H9 (cell line): ENCODE data around the gene COL4A2. TPM values are rescaled to one million over a fixed set of nuclear protein-coding genes. Genes with fewer than 3 reads are reported as not detected.
A peak's percentile ranks its signal among the peaks of the same experiment; 100 is the strongest.

Experiments used
- DNase-seq: peaks from one replicate; pipeline ENCODE4 v3.0.0-alpha.2; 2017
- H2AFZ ChIP-seq: one replicate; pipeline ENCODE4 v1.6.1; 2013; ENCODE audit warnings: mild to moderate bottlenecking, low read length, control low read depth, moderate library complexity
- H2AK5ac ChIP-seq: 2 replicates; pipeline ENCODE4 v1.6.1; 2013; ENCODE audit warnings: low read length, control low read depth, mixed read lengths; ENCODE audit not compliant: insufficient read length
- H2BK120ac ChIP-seq: one replicate; pipeline ENCODE4 v1.6.1; 2013; ENCODE audit warnings: low read depth, mild to moderate bottlenecking, low read length, control low read depth, inconsistent platforms; ENCODE audit not compliant: poor library complexity, severe bottlenecking
- H2BK12ac ChIP-seq: 2 replicates; pipeline ENCODE4 v1.6.1; 2013; ENCODE audit warnings: low read length, control low read depth, mixed read lengths, low read depth; ENCODE audit not compliant: insufficient read length
- H2BK15ac ChIP-seq: 2 replicates; pipeline ENCODE4 v1.6.1; 2013; ENCODE audit warnings: low read depth, low read length, control low read depth
- H2BK20ac ChIP-seq: one replicate; pipeline ENCODE4 v1.6.1; 2013; ENCODE audit warnings: low read depth, mild to moderate bottlenecking, low read length, control low read depth, inconsistent platforms; ENCODE audit not compliant: poor library complexity, severe bottlenecking
- H2BK5ac ChIP-seq: 2 replicates; pipeline ENCODE4 v1.6.1; 2013; ENCODE audit warnings: low read length, control low read depth, mixed read lengths; ENCODE audit not compliant: insufficient read length
- H3K14ac ChIP-seq: 2 replicates; pipeline ENCODE4 v1.6.1; 2013; ENCODE audit warnings: low read length, control low read depth; ENCODE audit not compliant: insufficient read depth
- H3K18ac ChIP-seq: 2 replicates; pipeline ENCODE4 v1.6.1; 2013; ENCODE audit warnings: low read depth, mild to moderate bottlenecking, mixed read lengths, low read length, control low read depth; ENCODE audit not compliant: insufficient read length
- H3K23ac ChIP-seq: 2 replicates; pipeline ENCODE4 v1.6.1; 2013; ENCODE audit warnings: low read length, control low read depth, mixed read lengths, low read depth; ENCODE audit not compliant: insufficient read length
- H3K23me2 ChIP-seq: 2 replicates; pipeline ENCODE4 v1.6.1; 2013; ENCODE audit warnings: low read depth, mild to moderate bottlenecking, mixed read lengths, low read length, control low read depth; ENCODE audit not compliant: insufficient read length, poor library complexity, severe bottlenecking
- H3K27ac ChIP-seq: 2 replicates; pipeline ENCODE4 v1.5.1; 2013; ENCODE audit warnings: low read length, control low read depth, mixed read lengths, low read depth; ENCODE audit not compliant: insufficient read length
- H3K27me3 ChIP-seq: 2 replicates; pipeline ENCODE4 v1.6.1; 2013; ENCODE audit warnings: low read length, control low read depth, inconsistent platforms; ENCODE audit not compliant: insufficient read depth
- H3K4ac ChIP-seq: 2 replicates; pipeline ENCODE4 v1.6.1; 2013; ENCODE audit warnings: low read depth, mild to moderate bottlenecking, control low read depth, inconsistent platforms, low read length, moderate library complexity
- H3K4me1 ChIP-seq: 2 replicates; pipeline ENCODE4 v1.6.1; 2013; ENCODE audit warnings: low read length, control low read depth, inconsistent platforms; ENCODE audit not compliant: insufficient read depth
- H3K4me2 ChIP-seq: 2 replicates; pipeline ENCODE4 v1.6.1; 2013; ENCODE audit warnings: low read length, control low read depth, mixed read lengths; ENCODE audit not compliant: insufficient read length, insufficient read depth
- H3K56ac ChIP-seq: 2 replicates; pipeline ENCODE4 v1.6.1; 2013; ENCODE audit warnings: low read depth, mild to moderate bottlenecking, mixed read lengths, low read length, control low read depth; ENCODE audit not compliant: insufficient read length
- H3K79me1 ChIP-seq: 2 replicates; pipeline ENCODE4 v1.6.1; 2013; ENCODE audit warnings: low read depth, mild to moderate bottlenecking, moderate library complexity, low read length, control low read depth, inconsistent platforms; ENCODE audit not compliant: insufficient read depth, poor library complexity, severe bottlenecking
- H3K79me2 ChIP-seq: 2 replicates; pipeline ENCODE4 v1.6.1; 2013; ENCODE audit warnings: low read length, control low read depth, inconsistent platforms; ENCODE audit not compliant: insufficient read depth
- H3K9ac ChIP-seq: 2 replicates; pipeline ENCODE4 v1.6.1; 2013; ENCODE audit warnings: low read length, control low read depth, mixed read lengths; ENCODE audit not compliant: insufficient read length; ENCODE audit errors: extremely low read depth
- H3K9me3 ChIP-seq: one replicate; pipeline ENCODE4 v1.6.1; 2013; ENCODE audit warnings: low read depth, low read length, inconsistent platforms; ENCODE audit not compliant: control insufficient read depth
- H3T11ph ChIP-seq: one replicate; pipeline ENCODE4 v1.6.1; 2013; ENCODE audit warnings: mild to moderate bottlenecking, low read length, control low read depth, inconsistent platforms
- H4K20me1 ChIP-seq: one replicate; pipeline ENCODE4 v1.6.1; 2013; ENCODE audit not compliant: control insufficient read depth, insufficient read length, insufficient read depth
- H4K5ac ChIP-seq: 2 replicates; pipeline ENCODE4 v1.6.1; 2013; ENCODE audit warnings: low read depth, mild to moderate bottlenecking, mixed read lengths, low read length, control low read depth; ENCODE audit not compliant: insufficient read length
- H4K8ac ChIP-seq: replicated peaks from 2 replicates; pipeline ENCODE4 v1.6.1; 2013; ENCODE audit warnings: low read length, control low read depth, mixed read lengths, low read depth; ENCODE audit not compliant: insufficient read length
- H4K91ac ChIP-seq: 2 replicates; pipeline ENCODE4 v1.6.1; 2013; ENCODE audit warnings: low read depth, mild to moderate bottlenecking, moderate library complexity, mixed read lengths, low read length, control low read depth; ENCODE audit not compliant: insufficient read length
- H3K27ac Mint-ChIP-seq, 3 experiments: 2 replicates in 2 of 3; 3 replicates in 1 of 3; pipeline ENCODE4 v1.8.0; 2020 to 2021; ENCODE audit warnings: mixed read lengths in 3 of 3, mild to moderate bottlenecking in 1 of 3, moderate library complexity in 1 of 3
- H3K27me3 Mint-ChIP-seq: 2 replicates; pipeline ENCODE4 v1.8.0; 2021; ENCODE audit warnings: low read depth, mild to moderate bottlenecking, moderate library complexity, mixed read lengths
- H3K36me3 Mint-ChIP-seq, 3 experiments: 2 replicates in 2 of 3; 3 replicates in 1 of 3; pipeline ENCODE4 v1.8.0; 2020 to 2021; ENCODE audit warnings: low read depth in 3 of 3, mixed read lengths in 3 of 3; ENCODE audit not compliant: insufficient read depth in 1 of 3
- H3K4me1 Mint-ChIP-seq, 2 experiments: 2 replicates each; pipeline ENCODE4 v1.8.0; 2020; ENCODE audit warnings: mixed read lengths in 2 of 2
- H3K4me3 Mint-ChIP-seq, 2 experiments: 2 replicates in 1 of 2; 3 replicates in 1 of 2; pipeline ENCODE4 v1.8.0; 2020 to 2021; ENCODE audit warnings: mild to moderate bottlenecking in 2 of 2, mixed read lengths in 2 of 2, moderate library complexity in 1 of 2
- H3K9me3 Mint-ChIP-seq, 2 experiments: 2 replicates in 1 of 2; 3 replicates in 1 of 2; pipeline ENCODE4 v1.8.0; 2020; ENCODE audit warnings: mild to moderate bottlenecking in 2 of 2, mixed read lengths in 2 of 2, moderate library complexity in 1 of 2
- WGBS: extraction: QIAGEN DNeasy Blood & Tissue Kit; methylation state at CpG from one replicate; pipeline ENCODE4 v1.1.7; 2013; ENCODE audit warnings: missing lambda C conversion rate, low lambda C conversion rate, mixed read lengths; ENCODE audit not compliant: insufficient read length; ENCODE audit errors: extremely low coverage; 5-methylcytosine and 5-hydroxymethylcytosine counted together
- total RNA-seq: library from RNA; stranded (reverse); gene quantifications from 2 replicates; pipeline ENCODE4 v1.2.1, GENCODE V29; 2021
- TF ChIP-seq, protein P1 (sequence below): fragments of 200-600 bp; sonication (generic); conservative IDR thresholded peaks from 3 replicates; pipeline ENCODE4 v1.8.0; 2021; ENCODE audit warnings: antibody characterized with exemption, mild to moderate bottlenecking

The COL4A2 gene
- total RNA-seq, 1 experiment from 2014 or later = 76.5 TPM

DNA sequence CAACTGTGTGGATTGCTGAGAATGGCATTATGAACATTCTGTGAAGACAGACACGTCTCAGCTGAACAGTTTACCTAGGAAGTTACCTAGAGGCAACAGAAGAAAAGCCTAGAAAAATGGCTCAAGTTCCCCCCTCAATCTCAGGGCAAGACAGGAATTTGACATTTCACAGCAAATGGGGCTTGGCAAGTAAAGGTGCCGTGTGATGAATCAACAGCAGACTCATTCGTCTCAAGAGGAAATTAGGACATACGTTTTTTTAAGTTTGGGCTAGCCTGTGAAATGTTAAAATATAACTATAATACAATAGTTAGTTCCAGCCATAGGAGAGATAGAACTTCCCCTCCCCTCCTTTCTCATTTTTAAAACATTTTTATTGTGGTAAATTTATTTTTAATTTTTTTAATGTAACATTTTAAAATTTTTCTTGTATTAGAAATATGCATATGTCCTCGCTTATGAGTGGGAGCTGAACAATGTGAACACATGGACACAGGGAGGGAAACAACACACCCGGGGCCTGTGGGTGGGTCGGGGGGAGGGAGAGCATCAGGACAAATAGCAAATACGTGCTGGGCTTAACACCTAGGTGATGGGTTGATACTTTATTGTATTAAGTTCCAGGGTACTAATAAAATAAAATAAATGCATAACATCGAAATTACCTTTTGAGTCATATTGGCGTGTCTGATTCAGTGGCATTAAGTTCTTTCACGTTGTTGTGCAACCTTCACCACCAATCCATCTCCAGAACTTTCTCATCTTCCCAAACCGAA is 116.0 kb downstream of the COL4A2 start:
- no peak overlapping the region for H2BK20ac ChIP-seq
- H3K27me3 ChIP-seq = no peaks in the 10 kb centered on the region
- H3K23me2 ChIP-seq = no peaks in the 10 kb centered on the region
- H4K8ac ChIP-seq = no peak overlapping the region
- Mint-ChIP-seq H3K4me1 (peaks cover 3 to 10% of the 10 kb centered on the region in 2 experiments; a peak in 3 of 4 replicates), H3K27me3 (no peaks in the 10 kb centered on the region), H3K27ac (peak overlapping the region in 2 of 3 experiments; percentile 69 to 75; a peak in 2 of 7 replicates), H3K4me3 (no peak overlapping the region), H3K9me3 (no peaks in the 10 kb centered on the region), H3K36me3 (peaks cover 0 to 8% (median 4%) of the 10 kb centered on the region in 3 experiments; a peak in 2 of 7 replicates)
- no CpG with 5 or more reads among the region's 12 CpGs for WGBS
- no peaks in the 10 kb centered on the region for H3K79me1 ChIP-seq
- no peak overlapping the region for H2BK12ac ChIP-seq
- H3T11ph ChIP-seq = no peak overlapping the region
- no peak overlapping the region for H2AK5ac ChIP-seq
- TF ChIP-seq, protein P1, sequence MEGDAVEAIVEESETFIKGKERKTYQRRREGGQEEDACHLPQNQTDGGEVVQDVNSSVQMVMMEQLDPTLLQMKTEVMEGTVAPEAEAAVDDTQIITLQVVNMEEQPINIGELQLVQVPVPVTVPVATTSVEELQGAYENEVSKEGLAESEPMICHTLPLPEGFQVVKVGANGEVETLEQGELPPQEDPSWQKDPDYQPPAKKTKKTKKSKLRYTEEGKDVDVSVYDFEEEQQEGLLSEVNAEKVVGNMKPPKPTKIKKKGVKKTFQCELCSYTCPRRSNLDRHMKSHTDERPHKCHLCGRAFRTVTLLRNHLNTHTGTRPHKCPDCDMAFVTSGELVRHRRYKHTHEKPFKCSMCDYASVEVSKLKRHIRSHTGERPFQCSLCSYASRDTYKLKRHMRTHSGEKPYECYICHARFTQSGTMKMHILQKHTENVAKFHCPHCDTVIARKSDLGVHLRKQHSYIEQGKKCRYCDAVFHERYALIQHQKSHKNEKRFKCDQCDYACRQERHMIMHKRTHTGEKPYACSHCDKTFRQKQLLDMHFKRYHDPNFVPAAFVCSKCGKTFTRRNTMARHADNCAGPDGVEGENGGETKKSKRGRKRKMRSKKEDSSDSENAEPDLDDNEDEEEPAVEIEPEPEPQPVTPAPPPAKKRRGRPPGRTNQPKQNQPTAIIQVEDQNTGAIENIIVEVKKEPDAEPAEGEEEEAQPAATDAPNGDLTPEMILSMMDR = no peak
- no peak overlapping the region for H3K9ac ChIP-seq
- no peak overlapping the region for H4K5ac ChIP-seq
- no peak overlapping the region for H3K4me2 ChIP-seq
- no peak overlapping the region for H3K56ac ChIP-seq
- H3K14ac ChIP-seq = no peak overlapping the region
- H3K27ac ChIP-seq = no peak overlapping the region
- no peaks in the 10 kb centered on the region for H3K9me3 ChIP-seq
- DNase-seq = no peak
- no peak overlapping the region for H2BK5ac ChIP-seq
- no peak overlapping the region for H3K18ac ChIP-seq
- no peak overlapping the region for H2BK15ac ChIP-seq
- H4K91ac ChIP-seq = no peak overlapping the region
- H3K4ac ChIP-seq = no peak overlapping the region
- H3K79me2 ChIP-seq = no peaks in the 10 kb centered on the region
- no peaks in the 10 kb centered on the region for H4K20me1 ChIP-seq
- H3K4me1 ChIP-seq = no peaks in the 10 kb centered on the region
- H2BK120ac ChIP-seq = no peak overlapping the region
- H2AFZ ChIP-seq = no peak overlapping the region
- H3K23ac ChIP-seq = no peak overlapping the region
